Trophoblast cell (in vitro differentiated cells and primary cell): Measurements from ENCODE around the gene ANTXR1.

Experiments
- DNase-seq, 2 donors: peaks; one replicate each; pipeline ENCODE4 v3.0.0-alpha.2; 2016
- H2AFZ ChIP-seq: 2 replicates; pipeline ENCODE4 v1.6.1; 2013; ENCODE audit warnings: low read length, moderate library complexity, mild to moderate bottlenecking; ENCODE audit not compliant: insufficient read depth, poor library complexity
- H2AK5ac ChIP-seq: 2 replicates; pipeline ENCODE4 v1.6.1; 2013; ENCODE audit warnings: mild to moderate bottlenecking, low read length
- H2BK120ac ChIP-seq: 2 replicates; pipeline ENCODE4 v1.6.1; 2013; ENCODE audit warnings: low read length, mild to moderate bottlenecking, moderate library complexity; ENCODE audit not compliant: insufficient read depth, poor library complexity
- H2BK12ac ChIP-seq: 2 replicates; pipeline ENCODE4 v1.6.1; 2013; ENCODE audit warnings: mild to moderate bottlenecking, low read length, moderate library complexity
- H2BK5ac ChIP-seq: 2 replicates; pipeline ENCODE4 v1.6.1; 2013; ENCODE audit warnings: low read length, low read depth, moderate library complexity, mild to moderate bottlenecking; ENCODE audit not compliant: poor library complexity
- H3K14ac ChIP-seq: 2 replicates; pipeline ENCODE4 v1.6.1; 2013; ENCODE audit warnings: mild to moderate bottlenecking, low read length
- H3K18ac ChIP-seq: 2 replicates; pipeline ENCODE4 v1.6.1; 2013; ENCODE audit warnings: mild to moderate bottlenecking, low read length
- H3K23ac ChIP-seq: 2 replicates; pipeline ENCODE4 v1.6.1; 2013; ENCODE audit warnings: low read length
- H3K27ac ChIP-seq: 2 replicates; pipeline ENCODE4 v1.5.1; 2013; ENCODE audit warnings: low read depth, mild to moderate bottlenecking, inconsistent platforms, low read length, moderate library complexity
- H3K27me3 ChIP-seq: 2 replicates; pipeline ENCODE4 v1.6.1; 2013; ENCODE audit warnings: inconsistent platforms, mild to moderate bottlenecking, low read length, moderate library complexity; ENCODE audit not compliant: insufficient read depth
- H3K36me3 ChIP-seq, 2 experiments: 1 replicate in 1 of 2; 2 replicates in 1 of 2; pipeline ENCODE4 v1.6.1; 2013; ENCODE audit warnings: low read length in 2 of 2, mild to moderate bottlenecking in 2 of 2, moderate library complexity in 1 of 2; ENCODE audit not compliant: insufficient read depth in 2 of 2, control insufficient read depth in 1 of 2
- H3K4ac ChIP-seq: 2 replicates; pipeline ENCODE4 v1.6.1; 2013; ENCODE audit warnings: low read depth, mild to moderate bottlenecking, low read length, moderate library complexity
- H3K4me1 ChIP-seq, 2 experiments: 1 replicate in 1 of 2; 2 replicates in 1 of 2; pipeline ENCODE4 v1.6.1; 2013; ENCODE audit warnings: low read length in 2 of 2, mild to moderate bottlenecking in 2 of 2, moderate library complexity in 1 of 2; ENCODE audit not compliant: insufficient read depth in 2 of 2, control insufficient read depth in 1 of 2
- H3K4me2 ChIP-seq: 2 replicates; pipeline ENCODE4 v1.6.1; 2013; ENCODE audit warnings: inconsistent platforms, mild to moderate bottlenecking, low read length, moderate library complexity
- H3K4me3 ChIP-seq: 2 replicates; pipeline ENCODE4 v1.5.1; 2013; ENCODE audit warnings: mild to moderate bottlenecking, low read depth, low read length, inconsistent platforms
- H3K79me1 ChIP-seq: one replicate; pipeline ENCODE4 v1.6.1; 2013; ENCODE audit warnings: low read length
- H3K79me2 ChIP-seq: 2 replicates; pipeline ENCODE4 v1.6.1; 2013; ENCODE audit warnings: low read length, mild to moderate bottlenecking; ENCODE audit not compliant: control insufficient read depth, insufficient read depth, poor library complexity
- H3K9ac ChIP-seq: 2 replicates; pipeline ENCODE4 v1.6.1; 2013; ENCODE audit warnings: mild to moderate bottlenecking, low read length
- H3K9me3 ChIP-seq: 2 replicates; pipeline ENCODE4 v1.6.1; 2013; ENCODE audit warnings: low read depth, mild to moderate bottlenecking, control low read depth, inconsistent platforms, low read length; ENCODE audit not compliant: insufficient read depth
- H4K12ac ChIP-seq: 2 replicates; pipeline ENCODE4 v1.6.1; 2013; ENCODE audit warnings: low read depth, mild to moderate bottlenecking, low read length, moderate library complexity
- H4K8ac ChIP-seq: 2 replicates; pipeline ENCODE4 v1.6.1; 2013; ENCODE audit warnings: low read depth, mild to moderate bottlenecking, low read length, moderate library complexity
- H4K91ac ChIP-seq: one replicate; pipeline ENCODE4 v1.6.1; 2013; ENCODE audit warnings: low read depth, mild to moderate bottlenecking, low read length, moderate library complexity
- WGBS: extraction: QIAGEN DNeasy Blood & Tissue Kit; methylation state at CpG from one replicate; pipeline ENCODE4 v1.1.7; 2013; ENCODE audit warnings: missing lambda C conversion rate; ENCODE audit not compliant: insufficient read length, insufficient coverage; ENCODE audit errors: extremely low coverage; 5-methylcytosine and 5-hydroxymethylcytosine counted together

The ANTXR1 gene

DNA sequence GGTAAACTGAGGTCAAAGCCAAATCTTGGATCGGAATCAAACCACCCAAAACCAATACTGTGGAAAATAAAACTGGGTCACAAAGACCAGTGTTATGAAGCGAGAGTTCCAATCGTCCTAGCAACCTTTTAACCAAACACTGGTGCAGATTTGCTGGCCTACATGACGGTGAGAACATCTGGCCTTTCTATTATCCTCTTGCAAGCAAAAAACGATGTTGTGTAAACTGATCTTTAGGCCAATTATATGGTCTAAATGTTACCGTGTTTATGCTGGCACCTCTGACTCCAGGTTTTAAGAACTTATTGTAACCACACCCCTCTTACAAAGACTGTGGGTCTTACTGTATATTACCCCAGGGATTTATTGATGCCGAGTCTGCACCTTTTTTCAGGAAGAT, 228.1 kb downstream of the ANTXR1 start:
- Histone ChIP-seq H2BK120ac (no peak overlapping the region), H2BK12ac (no peak overlapping the region), H3K79me2 (no peaks in the 10 kb centered on the region), H4K91ac (no peak overlapping the region), H3K4me3 (no peak overlapping the region), H3K4me2 (no peak overlapping the region), H3K27me3 (no peaks in the 10 kb centered on the region), H3K4ac (no peak overlapping the region), H3K23ac (no peak overlapping the region), H3K27ac (no peak overlapping the region), H3K36me3 (no peaks in the 10 kb centered on the region), H2BK5ac (no peak overlapping the region), H3K9ac (no peak overlapping the region), H3K4me1 (no peaks in the 10 kb centered on the region), H2AK5ac (no peak overlapping the region), H4K8ac (no peak overlapping the region), H3K14ac (no peak overlapping the region), H2AFZ (no peak overlapping the region), H4K12ac (no peak overlapping the region), H3K79me1 (no peaks in the 10 kb centered on the region), H3K18ac (no peak overlapping the region), H3K9me3 (no peaks in the 10 kb centered on the region)
- DNase-seq: no peak
- no CpG with 5 or more reads among the region's 7 CpGs for WGBS

DNA sequence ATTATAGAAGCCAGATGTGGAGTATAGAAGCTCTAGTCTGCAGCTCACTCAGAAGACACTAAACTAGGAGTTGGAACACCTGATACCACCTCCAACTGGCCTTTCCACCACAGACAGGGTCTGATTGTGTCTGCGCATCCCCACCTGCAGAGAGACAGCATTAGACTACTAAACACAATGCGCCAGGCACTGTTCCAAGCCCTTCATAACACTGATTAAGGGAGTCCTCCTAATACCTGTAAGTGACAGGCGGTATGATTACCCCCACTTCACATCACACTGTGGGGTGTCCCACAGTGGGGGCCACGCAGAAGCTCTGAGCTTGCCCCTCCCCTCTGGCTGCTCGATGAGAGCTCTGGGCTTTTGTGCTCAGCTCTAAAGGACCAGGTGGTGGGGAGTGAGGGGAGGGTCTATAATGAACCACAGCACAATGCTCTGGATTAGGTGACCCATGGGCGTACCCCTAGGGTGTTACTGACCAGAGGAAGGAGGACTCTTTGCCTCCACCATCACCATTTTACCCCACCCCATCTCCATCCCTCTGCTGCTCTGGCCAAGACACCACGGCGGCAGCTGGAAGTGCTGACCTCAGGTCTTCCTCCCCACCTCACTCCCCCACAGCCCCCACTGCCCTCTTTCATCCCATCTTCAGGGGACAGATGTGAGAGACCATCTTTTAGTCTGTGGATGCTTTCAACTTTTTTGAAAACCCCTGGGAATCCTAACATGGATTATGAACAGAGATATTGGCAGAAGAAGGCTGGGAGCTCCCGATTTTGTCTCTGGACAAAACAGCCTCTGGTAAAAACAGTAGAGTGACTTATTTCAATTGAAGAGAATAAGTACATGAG, 228.9 kb downstream of the ANTXR1 start:
- H3K79me2 ChIP-seq: no peaks in the 10 kb centered on the region
- H3K4me2 ChIP-seq: no peak overlapping the region
- no peak overlapping the region for H3K14ac ChIP-seq
- no peak overlapping the region for H3K9ac ChIP-seq
- no peak overlapping the region for H3K18ac ChIP-seq
- no peak overlapping the region for H2AFZ ChIP-seq
- H2BK12ac ChIP-seq: no peak overlapping the region
- H4K12ac ChIP-seq: no peak overlapping the region
- H2BK5ac ChIP-seq: no peak overlapping the region
- H4K91ac ChIP-seq: no peak overlapping the region
- no peak overlapping the region for H3K4ac ChIP-seq
- no peak for DNase-seq
- no peak overlapping the region for H4K8ac ChIP-seq
- H3K36me3 ChIP-seq: no peaks in the 10 kb centered on the region
- H3K4me1 ChIP-seq: no peaks in the 10 kb centered on the region
- no peak overlapping the region for H2BK120ac ChIP-seq
- H3K4me3 ChIP-seq: no peak overlapping the region
- H3K23ac ChIP-seq: no peak overlapping the region
- no peak overlapping the region for H3K27ac ChIP-seq
- H2AK5ac ChIP-seq: no peak overlapping the region
- no peaks in the 10 kb centered on the region for H3K9me3 ChIP-seq
- H3K27me3 ChIP-seq: no peaks in the 10 kb centered on the region
- no peaks in the 10 kb centered on the region for H3K79me1 ChIP-seq
- WGBS: no CpG with 5 or more reads among the region's 9 CpGs

DNA sequence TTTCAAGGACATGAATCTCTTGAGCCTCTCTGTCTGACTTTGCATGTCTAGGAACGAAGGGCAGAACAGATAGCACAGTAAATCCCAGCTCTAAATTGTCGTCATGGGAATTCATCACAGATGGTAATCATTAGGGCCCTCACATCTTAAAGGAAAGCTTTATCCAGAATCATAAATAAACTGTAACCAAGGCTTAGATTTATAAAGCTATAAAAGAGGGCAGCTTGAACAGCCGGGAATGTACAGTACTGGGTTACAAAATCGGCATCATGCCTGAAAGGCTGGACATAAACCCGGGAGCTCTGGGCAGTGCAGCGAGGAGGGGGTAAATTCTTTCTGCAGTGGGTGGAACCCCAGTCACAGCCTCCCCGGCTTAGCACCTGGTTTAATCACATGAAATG, 229.7 kb downstream of the ANTXR1 start:
- H3K9ac ChIP-seq: no peak overlapping the region
- H4K91ac ChIP-seq: no peak overlapping the region
- H2BK120ac ChIP-seq: no peak overlapping the region
- WGBS: no CpG with 5 or more reads among the region's 7 CpGs
- H3K79me2 ChIP-seq: no peaks in the 10 kb centered on the region
- no peak overlapping the region for H3K23ac ChIP-seq
- no peak overlapping the region for H2AK5ac ChIP-seq
- no peaks in the 10 kb centered on the region for H3K4me1 ChIP-seq
- no peak for DNase-seq
- H3K27ac ChIP-seq: no peak overlapping the region
- no peak overlapping the region for H3K4me2 ChIP-seq
- H2BK5ac ChIP-seq: no peak overlapping the region
- no peak overlapping the region for H3K4ac ChIP-seq
- no peak overlapping the region for H3K18ac ChIP-seq
- no peak overlapping the region for H2BK12ac ChIP-seq
- H2AFZ ChIP-seq: no peak overlapping the region
- no peak overlapping the region for H3K14ac ChIP-seq
- H4K8ac ChIP-seq: no peak overlapping the region
- no peak overlapping the region for H4K12ac ChIP-seq
- no peaks in the 10 kb centered on the region for H3K9me3 ChIP-seq
- no peaks in the 10 kb centered on the region for H3K27me3 ChIP-seq
- H3K4me3 ChIP-seq: no peak overlapping the region
- no peaks in the 10 kb centered on the region for H3K36me3 ChIP-seq
- H3K79me1 ChIP-seq: no peaks in the 10 kb centered on the region

DNA sequence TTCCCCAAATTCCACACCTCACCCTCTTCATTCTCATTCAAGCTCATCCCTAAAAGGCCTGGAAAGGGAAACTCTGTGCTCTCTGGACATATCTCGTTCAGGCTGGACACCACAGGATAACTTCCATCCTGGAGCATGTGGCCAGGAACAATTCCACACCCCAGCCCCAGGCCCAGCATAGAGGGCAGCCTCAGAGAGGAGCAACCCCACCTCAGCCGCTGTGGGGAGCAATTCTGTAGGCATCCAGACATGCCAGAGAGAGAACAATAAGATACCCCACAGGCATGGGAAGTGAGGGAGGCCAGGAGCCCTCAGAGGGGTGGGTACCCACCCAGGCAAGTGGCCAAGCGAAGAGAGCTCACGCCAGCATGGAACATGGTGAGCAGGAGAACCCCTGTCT, 230.7 kb downstream of the ANTXR1 start:
- Histone ChIP-seq H3K23ac (no peak overlapping the region), H3K4me3 (no peak overlapping the region), H3K27ac (no peak overlapping the region), H4K91ac (no peak overlapping the region), H4K8ac (no peak overlapping the region), H3K9ac (no peak overlapping the region), H2BK5ac (no peak overlapping the region), H3K18ac (no peak overlapping the region), H3K79me2 (no peaks in the 10 kb centered on the region), H4K12ac (no peak overlapping the region), H3K27me3 (no peaks in the 10 kb centered on the region), H3K4me2 (no peak overlapping the region), H3K14ac (no peak overlapping the region), H2BK12ac (no peak overlapping the region), H3K79me1 (no peaks in the 10 kb centered on the region), H3K36me3 (no peaks in the 10 kb centered on the region), H3K4ac (no peak overlapping the region), H2AK5ac (no peak overlapping the region), H3K9me3 (no peaks in the 10 kb centered on the region), H3K4me1 (no peaks in the 10 kb centered on the region), H2AFZ (no peak overlapping the region), H2BK120ac (no peak overlapping the region)
- WGBS: no CpG with 5 or more reads among the region's 4 CpGs
- no peak for DNase-seq
